Smooth muscle cell (in vitro differentiated cells): ENCODE data around the gene SIK1. TPM values are rescaled to one million over a fixed set of nuclear protein-coding genes. Genes with fewer than 3 reads are reported as not detected.
"Not testable (repeated sequence)": the region's sequence is repeated elsewhere in the genome, so short reads cannot be mapped to it uniquely, and the experiment has no call there.

Experiments
- DNase-seq: peaks from one replicate; lab custom pipeline; 2025; ENCODE audit not compliant: unreplicated experiment; lab: John Stamatoyannopoulos, UW
- H2AFZ ChIP-seq: fragments of 200-600 bp; sonication (generic); 2 replicates; pipeline ENCODE4 v1.6.0; 2016; ENCODE audit warnings: antibody characterized with exemption, low read depth, mild to moderate bottlenecking
- H3F3A ChIP-seq: fragments of 200-600 bp; sonication (generic); 2 replicates; pipeline ENCODE4 v1.6.0; 2017; ENCODE audit warnings: antibody characterized with exemption, low read depth
- H3K27ac ChIP-seq: fragments of 200-600 bp; sonication (generic); 2 replicates; pipeline ENCODE4 v1.5.1; 2016; ENCODE audit warnings: low read depth, mild to moderate bottlenecking
- H3K27me3 ChIP-seq: fragments of 200-600 bp; sonication (generic); 2 replicates; pipeline ENCODE4 v1.6.1; 2016; ENCODE audit warnings: low read depth, mild to moderate bottlenecking
- H3K36me3 ChIP-seq: fragments of 200-600 bp; sonication (generic); 2 replicates; pipeline ENCODE4 v1.5.1; 2016; ENCODE audit warnings: low read depth
- H3K4me1 ChIP-seq: fragments of 200-600 bp; sonication (generic); 2 replicates; pipeline ENCODE4 v1.5.1; 2016; ENCODE audit warnings: low read depth
- H3K4me2 ChIP-seq: fragments of 200-600 bp; sonication (generic); 2 replicates; pipeline ENCODE4 v1.6.0; 2016; ENCODE audit warnings: mild to moderate bottlenecking
- H3K4me3 ChIP-seq: fragments of 200-600 bp; sonication (generic); 2 replicates; pipeline ENCODE4 v1.5.1; 2016; ENCODE audit warnings: mild to moderate bottlenecking
- H3K79me2 ChIP-seq: fragments of 200-600 bp; sonication (generic); 2 replicates; pipeline ENCODE4 v1.6.0; 2016; ENCODE audit warnings: low read depth, mild to moderate bottlenecking
- H3K9ac ChIP-seq: fragments of 200-600 bp; sonication (generic); 2 replicates; pipeline ENCODE4 v1.6.0; 2016; ENCODE audit warnings: low read depth
- H3K9me3 ChIP-seq: fragments of 200-600 bp; sonication (generic); replicated peaks from 2 replicates; pipeline ENCODE4 v1.5.1; 2016; ENCODE audit warnings: low read depth
- H4K20me1 ChIP-seq: fragments of 200-600 bp; sonication (generic); 2 replicates; pipeline ENCODE4 v1.6.0; 2016; ENCODE audit warnings: low read depth
- WGBS: methylation state at CpG from one replicate; pipeline ENCODE4 v1.1.7; 2016; ENCODE audit warnings: low lambda C conversion rate; 5-methylcytosine and 5-hydroxymethylcytosine counted together
- polyA plus RNA-seq: library from polyadenylated mRNA; unstranded; fragments of >200 nt; fragmentation: Nextera tagmentation; extraction: Ambion mirVana; gene quantifications from 2 replicates; pipeline ENCODE4 v1.2.1, GENCODE V29; 2016
- total RNA-seq: library from RNA; depleted of rRNA; stranded (reverse); fragments of >200 nt; gene quantifications from 2 replicates; pipeline ENCODE4 v1.2.3, GENCODE V29; 2014
- TF ChIP-seq, protein P1 (sequence below): fragments of 200-600 bp; sonication (generic); IDR thresholded peaks from 2 replicates; pipeline ENCODE4 v1.5.1; 2017; ENCODE audit warnings: borderline replicate concordance, mild to moderate bottlenecking, antibody characterized with exemption; ENCODE audit not compliant: insufficient read depth, poor library complexity, severe bottlenecking

The SIK1 gene
- total RNA-seq (16.3 and 18.2 TPM in 2 replicates), polyA plus RNA-seq (3.9 and 11.2 TPM in 2 replicates)

DNA sequence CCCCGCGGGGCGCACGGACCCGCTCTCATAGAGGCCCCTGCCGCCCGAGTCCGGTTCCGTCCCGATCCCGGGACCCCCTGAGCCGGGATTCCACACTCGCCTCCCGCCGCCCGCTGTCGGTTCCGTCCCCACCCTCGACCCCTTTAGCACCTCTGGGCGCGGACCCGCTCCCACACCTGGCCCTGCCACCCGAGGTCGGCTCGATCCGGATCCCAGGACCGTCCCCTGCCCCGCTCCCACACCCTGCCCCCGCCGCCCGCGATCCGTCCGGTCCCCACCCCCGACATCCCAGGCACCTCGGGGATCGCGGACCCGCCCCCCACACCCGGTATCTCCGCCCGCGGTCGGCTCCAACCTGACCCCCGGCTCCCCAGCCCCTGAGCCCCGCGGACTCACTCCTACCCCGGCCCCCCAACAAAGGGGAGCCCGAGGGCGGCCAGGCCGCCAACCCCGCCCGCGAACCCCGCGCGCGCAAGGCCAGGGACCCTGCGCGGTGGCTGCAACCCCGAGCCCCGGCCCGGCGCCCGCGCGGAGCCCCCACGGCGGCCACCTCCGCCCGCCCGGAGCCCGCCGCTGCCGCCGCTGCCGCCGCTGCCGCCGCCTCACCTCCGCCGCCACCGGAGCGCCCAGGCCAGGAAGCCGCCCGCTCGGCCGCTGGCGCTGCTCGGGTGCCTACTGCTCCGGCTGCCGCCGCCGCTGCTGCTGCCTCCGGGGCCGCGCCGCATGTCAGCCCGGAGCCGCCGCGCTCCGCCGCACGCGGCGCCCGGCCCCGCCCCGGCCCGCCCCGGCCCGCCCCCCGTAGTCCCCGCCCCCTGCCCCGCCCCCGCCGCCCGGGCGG is at the start of gene SIK1:
Gene SIK1 (minus strand): TSS at position 728 of the 838 bp plus-strand sequence. CDS start 953 bp downstream, outside the sequence.
- no CpG with 5 or more reads among the region's 120 CpGs for WGBS
- H3F3A ChIP-seq, H3K27ac ChIP-seq, H3K79me2 ChIP-seq, H2AFZ ChIP-seq, H3K4me2 ChIP-seq, H3K4me3 ChIP-seq, H3K9me3 ChIP-seq, H3K36me3 ChIP-seq, H3K27me3 ChIP-seq, H3K4me1 ChIP-seq, DNase-seq, H3K9ac ChIP-seq, H4K20me1 ChIP-seq: not testable (repeated sequence)

DNA sequence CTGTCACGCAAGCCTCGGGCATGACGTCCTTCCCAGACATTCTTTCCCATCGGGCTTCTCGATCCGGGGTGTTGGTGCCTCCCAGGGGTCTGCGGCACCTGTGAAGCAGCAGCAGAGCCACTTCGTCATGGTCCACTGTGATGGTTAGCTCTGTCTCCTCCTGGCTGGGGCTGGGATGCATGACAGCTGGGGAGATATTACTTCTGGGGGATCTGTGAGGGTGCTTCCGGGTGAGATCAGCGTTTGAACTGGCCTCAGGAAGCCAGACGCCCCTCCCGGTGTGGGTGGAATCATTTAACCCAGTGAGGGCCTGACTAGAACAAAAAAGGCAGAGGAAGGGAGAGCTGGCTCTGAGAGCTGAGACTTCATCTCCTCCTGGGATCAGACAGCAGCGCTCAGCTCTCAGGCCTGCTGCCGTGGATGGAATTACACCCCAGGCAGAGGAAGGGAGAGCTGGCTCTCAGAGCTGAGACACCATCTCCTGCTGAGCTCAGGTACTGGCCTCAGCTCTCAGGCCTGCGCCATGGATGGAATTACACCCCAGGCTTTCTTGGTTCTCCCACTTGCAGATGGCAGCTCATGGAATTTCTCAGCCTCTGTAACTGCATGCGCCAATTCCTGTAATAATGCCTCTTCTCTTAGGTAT is 44.8 kb upstream of the SIK1 start:
- not testable (repeated sequence) for H3K4me2 ChIP-seq, H3K27ac ChIP-seq, H3K4me1 ChIP-seq, H2AFZ ChIP-seq, H3K36me3 ChIP-seq, H3K9me3 ChIP-seq, H3K27me3 ChIP-seq, DNase-seq, H3K79me2 ChIP-seq, H3K4me3 ChIP-seq, H3F3A ChIP-seq, H3K9ac ChIP-seq, H4K20me1 ChIP-seq
- no CpG with 5 or more reads among the region's 16 CpGs for WGBS

DNA sequence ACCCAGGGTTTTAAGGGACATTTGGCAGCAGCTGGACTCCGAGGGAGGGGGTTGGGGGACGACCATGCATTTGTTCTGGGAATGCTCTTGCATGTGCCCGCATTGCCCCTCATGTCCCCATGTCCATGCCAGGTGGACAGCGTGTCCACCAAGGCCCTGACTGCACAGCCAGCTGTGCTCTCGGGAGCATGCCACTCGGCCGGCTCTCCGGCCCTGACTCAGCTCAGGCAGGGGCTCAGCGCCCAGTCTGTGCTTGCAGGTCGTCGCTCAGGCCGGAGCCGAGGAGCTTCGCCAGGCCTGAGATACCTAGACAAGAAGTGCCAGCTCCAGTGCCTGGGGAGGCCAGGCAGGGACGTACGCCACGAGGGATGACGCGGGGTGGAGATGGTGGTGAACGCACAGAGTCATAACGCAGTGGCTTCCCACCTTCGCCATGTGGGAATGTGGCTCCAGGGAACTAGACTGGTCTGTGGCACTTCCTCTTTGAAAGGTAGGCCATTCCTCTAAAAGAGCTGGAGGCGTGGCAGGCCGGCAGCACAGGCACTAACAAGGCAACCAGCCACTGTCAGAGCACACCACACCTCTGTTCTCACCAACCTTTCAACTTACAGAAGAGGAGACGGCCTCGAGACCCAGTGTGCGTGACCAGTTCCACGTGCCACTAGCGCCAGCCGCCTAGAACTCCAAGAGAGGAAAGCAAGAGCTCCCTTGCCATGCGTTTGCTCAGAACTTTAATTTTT is 43.0 kb upstream of the SIK1 start:
- H3K4me3 ChIP-seq, H4K20me1 ChIP-seq, H3K4me2 ChIP-seq, H3K9me3 ChIP-seq, H3F3A ChIP-seq, H3K27ac ChIP-seq, H3K79me2 ChIP-seq, H3K36me3 ChIP-seq, H3K27me3 ChIP-seq, DNase-seq, H2AFZ ChIP-seq, H3K4me1 ChIP-seq, H3K9ac ChIP-seq: not testable (repeated sequence)
- no CpG with 5 or more reads among the region's 31 CpGs for WGBS

DNA sequence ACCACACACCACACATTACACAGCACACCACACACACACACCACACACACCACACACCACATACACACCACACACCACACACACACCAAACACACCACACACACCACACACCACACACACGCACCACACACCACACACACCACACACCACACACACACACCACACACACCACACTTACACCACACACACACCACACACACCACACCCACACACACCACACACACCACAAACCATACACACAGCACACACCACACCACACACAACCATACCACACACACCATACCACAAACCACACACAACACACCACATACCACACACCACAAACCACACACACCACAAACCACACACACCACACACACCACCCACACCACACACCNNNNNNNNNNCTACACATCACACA is 40.9 kb upstream of the SIK1 start:
- no peaks in the 10 kb centered on the region for H3K4me1 ChIP-seq
- H3K36me3 ChIP-seq: no peaks in the 10 kb centered on the region
- H3K9ac ChIP-seq: no peak overlapping the region
- no peaks in the 10 kb centered on the region for H3K9me3 ChIP-seq
- no peaks in the 10 kb centered on the region for H3K79me2 ChIP-seq
- H3K4me3 ChIP-seq: no peak overlapping the region
- no peak overlapping the region for H3K27ac ChIP-seq
- TF ChIP-seq, protein P1, sequence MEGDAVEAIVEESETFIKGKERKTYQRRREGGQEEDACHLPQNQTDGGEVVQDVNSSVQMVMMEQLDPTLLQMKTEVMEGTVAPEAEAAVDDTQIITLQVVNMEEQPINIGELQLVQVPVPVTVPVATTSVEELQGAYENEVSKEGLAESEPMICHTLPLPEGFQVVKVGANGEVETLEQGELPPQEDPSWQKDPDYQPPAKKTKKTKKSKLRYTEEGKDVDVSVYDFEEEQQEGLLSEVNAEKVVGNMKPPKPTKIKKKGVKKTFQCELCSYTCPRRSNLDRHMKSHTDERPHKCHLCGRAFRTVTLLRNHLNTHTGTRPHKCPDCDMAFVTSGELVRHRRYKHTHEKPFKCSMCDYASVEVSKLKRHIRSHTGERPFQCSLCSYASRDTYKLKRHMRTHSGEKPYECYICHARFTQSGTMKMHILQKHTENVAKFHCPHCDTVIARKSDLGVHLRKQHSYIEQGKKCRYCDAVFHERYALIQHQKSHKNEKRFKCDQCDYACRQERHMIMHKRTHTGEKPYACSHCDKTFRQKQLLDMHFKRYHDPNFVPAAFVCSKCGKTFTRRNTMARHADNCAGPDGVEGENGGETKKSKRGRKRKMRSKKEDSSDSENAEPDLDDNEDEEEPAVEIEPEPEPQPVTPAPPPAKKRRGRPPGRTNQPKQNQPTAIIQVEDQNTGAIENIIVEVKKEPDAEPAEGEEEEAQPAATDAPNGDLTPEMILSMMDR: no peak
- H2AFZ ChIP-seq: no peak overlapping the region
- DNase-seq: no peak
- WGBS: no CpG with 5 or more reads among the region's 1 CpG
- no peak overlapping the region for H3K4me2 ChIP-seq
- no peaks in the 10 kb centered on the region for H3F3A ChIP-seq
- no peaks in the 10 kb centered on the region for H4K20me1 ChIP-seq
- H3K27me3 ChIP-seq: no peaks in the 10 kb centered on the region

DNA sequence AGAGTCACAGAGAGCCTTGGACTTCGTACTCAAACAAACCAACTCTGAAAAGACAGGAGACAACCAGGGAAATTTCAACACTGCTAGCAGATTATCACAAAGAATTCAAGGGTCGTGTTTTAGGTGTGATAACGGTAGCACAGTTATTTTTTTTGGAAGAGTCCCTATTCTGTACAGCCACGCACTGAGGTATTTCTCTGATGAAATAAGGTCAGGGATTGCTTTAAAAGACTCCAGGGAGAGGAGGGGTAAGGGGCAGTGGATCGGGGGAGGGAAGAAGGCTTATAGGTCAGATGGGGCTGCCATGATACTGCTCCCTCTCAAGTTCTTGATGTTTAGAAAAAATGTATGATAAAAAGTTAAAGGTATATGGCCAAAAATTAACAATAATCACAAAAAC is 38.2 kb upstream of the SIK1 start:
- not testable (repeated sequence) for H3K9me3 ChIP-seq, H2AFZ ChIP-seq, H3F3A ChIP-seq, H3K4me3 ChIP-seq, H3K27ac ChIP-seq, H4K20me1 ChIP-seq, H3K4me1 ChIP-seq, H3K79me2 ChIP-seq, H3K9ac ChIP-seq, H3K27me3 ChIP-seq, H3K4me2 ChIP-seq, DNase-seq, H3K36me3 ChIP-seq
- WGBS: no CpG with 5 or more reads among the region's 5 CpGs

DNA sequence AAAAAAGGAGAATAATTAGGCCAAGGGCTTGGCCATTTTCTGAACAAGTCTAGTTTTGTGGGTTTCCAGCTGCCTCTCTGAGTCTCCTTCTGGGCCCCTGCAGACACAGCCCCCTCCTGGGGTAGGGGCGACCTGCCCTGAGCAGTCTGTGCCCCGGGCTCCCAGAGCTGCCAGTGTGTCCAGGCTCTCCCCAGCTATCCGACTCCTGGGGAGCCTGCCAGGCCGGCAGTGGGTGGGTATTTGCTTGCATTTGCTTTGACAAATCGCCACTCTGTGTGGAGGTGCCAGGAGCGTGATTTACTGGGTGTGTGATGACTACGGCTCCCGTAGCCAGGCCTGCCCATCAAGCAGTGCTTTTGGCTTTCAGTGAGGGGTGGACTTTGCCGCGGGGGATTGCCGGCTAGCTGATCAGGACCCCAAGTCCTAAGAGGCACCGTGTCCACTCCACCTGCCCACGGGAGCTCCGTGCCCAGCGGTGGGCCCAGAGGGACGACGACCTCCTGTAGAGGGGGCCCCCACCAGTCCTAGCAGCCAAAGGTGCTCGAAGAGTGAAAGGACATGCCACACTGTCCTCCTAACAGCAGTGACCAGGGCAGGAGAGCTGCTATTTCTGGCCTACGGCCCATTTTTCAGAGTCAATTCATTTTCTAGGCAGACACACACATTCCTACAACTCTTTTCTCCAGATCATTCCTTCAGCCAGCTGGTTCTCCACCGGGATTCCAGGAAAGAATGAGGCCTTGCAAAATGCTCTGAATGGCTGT is 36.7 kb upstream of the SIK1 start:
- H3F3A ChIP-seq, H2AFZ ChIP-seq, H3K9me3 ChIP-seq, H3K4me3 ChIP-seq, H3K4me2 ChIP-seq, H3K36me3 ChIP-seq, H3K9ac ChIP-seq, H3K27ac ChIP-seq, H3K4me1 ChIP-seq, H3K27me3 ChIP-seq, DNase-seq, H4K20me1 ChIP-seq, H3K79me2 ChIP-seq: not testable (repeated sequence)
- 100% methylated on average over 3 of the region's 20 CpGs for WGBS

DNA sequence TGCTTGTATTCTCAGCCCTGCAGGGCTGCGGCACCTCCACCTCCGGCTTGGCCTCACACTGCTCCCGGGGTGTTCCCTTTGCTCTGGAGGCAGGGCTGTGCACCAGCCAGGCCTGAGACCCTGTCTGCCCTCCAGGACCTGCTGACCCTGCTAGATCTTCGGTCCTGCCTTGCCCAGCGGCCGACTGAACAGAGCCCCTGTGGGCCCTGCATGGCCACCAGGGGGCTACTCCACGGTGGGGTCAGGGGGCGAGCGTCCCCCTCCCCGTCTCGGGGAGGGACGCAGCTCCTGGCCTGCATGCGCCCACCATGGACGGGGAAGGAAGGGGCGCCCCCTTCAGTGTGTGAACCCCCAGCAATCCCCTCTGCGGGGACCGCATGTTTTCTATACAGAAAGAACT is 36.0 kb upstream of the SIK1 start:
- not testable (repeated sequence) for H2AFZ ChIP-seq, H3K27me3 ChIP-seq, H3K27ac ChIP-seq, H3K79me2 ChIP-seq, H3K9ac ChIP-seq, H3K4me3 ChIP-seq, H3K4me2 ChIP-seq, H3K4me1 ChIP-seq, H3K36me3 ChIP-seq, H3F3A ChIP-seq, DNase-seq, H4K20me1 ChIP-seq, H3K9me3 ChIP-seq
- WGBS: no CpG with 5 or more reads among the region's 17 CpGs
